KOPT-K1 (cell line): ENCODE measurements around the gene LIN7C.

Source experiments
- H3K27ac ChIP-seq: fragments of 200-600 bp; sonication (generic); 2 replicates; pipeline ENCODE4 v1.5.1; 2016; ENCODE audit warnings: antibody characterized with exemption, mild to moderate bottlenecking, low read depth, low read length; ENCODE audit not compliant: poor library complexity, severe bottlenecking
- H3K36me3 ChIP-seq: fragments of 200-600 bp; sonication (generic); 2 replicates; pipeline ENCODE4 v1.5.1; 2017; ENCODE audit warnings: antibody characterized with exemption, mild to moderate bottlenecking, low read length, moderate library complexity; ENCODE audit not compliant: insufficient read depth
- H3K9me3 ChIP-seq: fragments of 200-600 bp; sonication (generic); 2 replicates; pipeline ENCODE4 v1.5.1; 2017; ENCODE audit warnings: antibody characterized with exemption, low read length, mild to moderate bottlenecking; ENCODE audit not compliant: insufficient read depth, poor library complexity, severe bottlenecking

LIN7C gene, protein sequence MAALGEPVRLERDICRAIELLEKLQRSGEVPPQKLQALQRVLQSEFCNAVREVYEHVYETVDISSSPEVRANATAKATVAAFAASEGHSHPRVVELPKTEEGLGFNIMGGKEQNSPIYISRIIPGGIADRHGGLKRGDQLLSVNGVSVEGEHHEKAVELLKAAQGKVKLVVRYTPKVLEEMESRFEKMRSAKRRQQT

DNA sequence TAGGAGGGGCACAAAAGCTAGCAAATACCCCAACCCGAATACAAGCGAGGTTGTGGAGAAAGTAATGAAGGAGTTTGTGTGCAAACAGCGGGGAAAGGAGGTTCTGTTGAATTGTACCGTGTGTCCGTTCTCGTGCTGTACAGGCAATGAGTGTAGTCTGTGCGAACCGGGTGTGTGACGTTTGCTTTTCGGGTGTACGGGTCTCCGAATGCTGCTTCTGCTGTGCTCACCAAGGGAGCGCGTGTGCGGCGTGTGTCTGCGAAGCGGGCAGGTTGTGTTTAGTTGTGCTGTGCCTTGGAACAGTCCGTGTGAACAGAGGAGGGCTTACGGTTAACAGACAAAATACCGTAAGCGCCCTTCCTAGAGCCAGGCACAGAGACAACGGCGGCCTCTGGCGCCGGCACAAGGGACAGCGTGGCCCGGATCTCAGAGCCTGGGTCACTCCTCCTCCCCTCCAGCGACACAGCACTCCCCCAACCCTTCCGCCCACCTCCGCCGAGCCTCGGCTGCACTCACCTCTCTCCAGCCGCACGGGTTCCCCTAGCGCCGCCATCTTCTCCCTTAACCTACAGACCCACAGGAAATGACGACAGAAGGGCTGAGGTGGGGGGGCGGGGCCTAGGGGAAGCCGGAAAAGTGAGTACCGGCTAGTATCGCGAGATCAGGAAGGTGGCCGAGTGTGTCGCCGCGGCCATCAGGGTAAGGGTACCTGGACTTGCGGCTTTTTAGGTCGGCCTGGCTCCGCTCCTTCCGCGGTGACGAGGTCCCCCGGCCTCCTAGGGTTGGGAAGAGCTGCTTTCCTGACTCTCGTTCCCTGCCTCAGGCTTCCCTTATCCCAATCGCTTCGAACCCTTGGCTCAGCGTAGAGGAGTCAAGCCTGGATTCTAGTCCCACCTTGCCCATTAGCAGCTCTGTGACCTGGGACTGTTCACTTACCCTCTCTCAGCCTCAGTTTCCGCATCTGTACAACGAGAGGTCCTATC lies at the start of gene LIN7C:
TSS of gene LIN7C (minus strand) at position 570 of the 983 bp plus-strand sequence. CDS start at position 553, 17 bp downstream.
- Histone ChIP-seq H3K27ac (peak within 1 kb of the TSS; percentile 84), H3K9me3 (no peaks in the 10 kb centered on the region), H3K36me3 (peaks cover 12% of the 10 kb centered on the region)

- Histone ChIP-seq H3K27ac (no peak overlapping the region), H3K36me3 (no peaks in the 10 kb centered on the region), H3K9me3 (no peaks in the 10 kb centered on the region)
These were observed 48.7 kb upstream of the LIN7C start for GRCh38 chr11:27555264-27555663.

DNA sequence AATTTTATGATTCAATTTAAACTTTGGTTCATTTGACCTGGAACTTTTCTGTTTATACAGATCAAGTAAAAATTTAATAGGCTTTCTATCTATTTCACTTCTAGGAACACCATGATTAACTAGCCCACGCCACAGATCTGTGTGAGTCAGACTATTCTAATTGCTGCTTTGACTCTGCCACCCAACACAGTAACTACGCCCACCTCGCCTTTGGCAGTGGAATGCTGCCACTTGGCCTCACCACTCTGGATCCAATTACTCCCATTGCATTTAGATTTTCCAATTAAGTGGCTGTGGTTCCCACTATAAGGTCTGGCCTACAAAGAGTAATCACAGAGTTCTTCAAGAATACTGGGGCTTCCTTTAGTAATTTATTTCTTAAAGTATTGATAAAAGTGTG lies 46.6 kb upstream of the LIN7C start:
- Histone ChIP-seq H3K36me3 (no peaks in the 10 kb centered on the region), H3K9me3 (no peaks in the 10 kb centered on the region), H3K27ac (no peak overlapping the region)

DNA sequence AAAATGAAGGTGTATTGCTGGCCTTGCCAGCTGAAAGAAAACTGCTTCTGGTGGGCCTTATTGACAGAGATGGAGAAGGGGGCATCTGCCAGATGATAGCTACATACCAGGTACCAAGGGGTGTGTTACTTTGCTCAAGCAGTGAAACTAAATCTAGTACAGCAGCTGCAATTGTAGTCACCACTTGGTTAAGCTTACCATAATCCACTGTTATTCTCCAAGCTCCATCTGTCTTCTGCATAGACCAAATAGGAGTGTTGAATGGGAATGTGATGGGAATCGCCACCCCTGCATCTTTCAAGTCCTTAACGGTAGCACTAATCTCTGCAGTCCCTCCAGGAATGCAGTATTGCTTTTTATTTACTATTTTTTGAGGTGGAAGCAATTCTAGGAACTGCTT lies 45.8 kb upstream of the LIN7C start:
- Histone ChIP-seq H3K9me3 (no peaks in the 10 kb centered on the region), H3K27ac (no peak overlapping the region), H3K36me3 (no peaks in the 10 kb centered on the region)

DNA sequence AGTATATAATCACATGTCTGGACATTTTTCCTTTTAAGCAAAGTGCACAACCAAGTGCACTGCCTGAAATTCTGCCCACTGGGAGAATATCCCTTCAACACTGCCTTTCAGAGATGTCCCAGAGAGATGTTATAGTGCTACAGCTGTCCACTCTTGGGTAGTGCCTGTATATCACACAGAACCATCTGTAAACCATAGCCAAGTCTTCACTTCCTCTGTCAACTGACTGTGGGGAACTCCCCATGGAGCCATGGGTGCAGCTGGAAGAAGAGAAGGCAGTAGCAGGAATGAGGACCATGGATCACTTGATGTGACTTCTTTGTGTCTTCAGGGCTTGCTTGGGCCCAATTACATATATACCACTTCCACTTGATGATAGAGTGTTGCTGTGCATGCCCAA lies 44.6 kb upstream of the LIN7C start:
- H3K36me3 ChIP-seq: no peaks in the 10 kb centered on the region
- H3K9me3 ChIP-seq: no peaks in the 10 kb centered on the region
- no peak overlapping the region for H3K27ac ChIP-seq

DNA sequence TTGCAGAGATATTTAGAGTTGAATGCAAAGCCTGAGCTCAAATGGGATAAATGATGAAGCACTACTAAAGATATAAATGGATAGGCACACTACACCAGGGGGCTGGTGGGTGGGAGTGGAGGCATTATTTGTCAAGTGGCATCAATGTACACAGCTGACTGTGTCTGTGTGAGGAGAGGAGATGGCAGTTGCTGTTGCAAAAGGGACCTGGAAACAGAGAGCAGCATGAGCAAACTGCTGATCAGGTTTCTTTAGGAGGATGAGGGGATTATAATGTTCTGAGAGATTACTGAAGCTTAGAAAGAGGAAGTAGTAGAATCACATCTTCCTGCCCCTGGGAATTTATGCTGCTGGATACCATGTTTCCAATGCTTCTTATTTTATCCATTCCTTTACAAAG lies 39.4 kb upstream of the LIN7C start:
- Histone ChIP-seq H3K36me3 (no peaks in the 10 kb centered on the region), H3K9me3 (no peaks in the 10 kb centered on the region), H3K27ac (no peak overlapping the region)

- no peak overlapping the region for H3K27ac ChIP-seq
- no peaks in the 10 kb centered on the region for H3K9me3 ChIP-seq
- H3K36me3 ChIP-seq: no peaks in the 10 kb centered on the region
These were observed 38.5 kb upstream of the LIN7C start for GRCh38 chr11:27545035-27545434.

- H3K9me3 ChIP-seq: no peaks in the 10 kb centered on the region
- no peak overlapping the region for H3K27ac ChIP-seq
- H3K36me3 ChIP-seq: no peaks in the 10 kb centered on the region
These were observed 35.2 kb upstream of the LIN7C start for GRCh38 chr11:27541790-27542189.

DNA sequence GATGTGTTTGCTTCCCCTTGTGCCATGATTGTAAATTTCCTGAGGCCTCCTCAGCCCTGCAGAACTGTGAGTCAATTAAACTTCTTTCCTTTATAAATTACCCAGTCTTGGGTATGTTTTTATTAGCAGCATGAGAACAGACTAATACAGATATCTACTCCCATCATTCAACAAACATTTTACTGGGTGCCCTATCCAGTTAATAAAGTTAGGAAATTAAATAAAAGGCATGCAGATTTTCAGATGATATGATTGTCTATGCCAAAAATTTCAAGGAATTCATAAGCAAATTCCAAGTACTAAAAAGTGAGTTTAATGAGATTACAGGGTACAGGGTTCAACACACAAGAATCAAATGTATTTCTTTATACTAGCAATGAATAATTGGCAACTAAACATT lies 33.5 kb upstream of the LIN7C start:
- H3K27ac ChIP-seq: no peak overlapping the region

GRCh38 chr11:27535103-27535502 lies 28.5 kb upstream of the LIN7C start:
- no peak overlapping the region for H3K27ac ChIP-seq
- no peaks in the 10 kb centered on the region for H3K36me3 ChIP-seq
- no peaks in the 10 kb centered on the region for H3K9me3 ChIP-seq

More for the DNA sequence above, 33.5 kb upstream of the LIN7C start:
- Histone ChIP-seq H3K36me3 (no peaks in the 10 kb centered on the region), H3K9me3 (no peaks in the 10 kb centered on the region)

DNA sequence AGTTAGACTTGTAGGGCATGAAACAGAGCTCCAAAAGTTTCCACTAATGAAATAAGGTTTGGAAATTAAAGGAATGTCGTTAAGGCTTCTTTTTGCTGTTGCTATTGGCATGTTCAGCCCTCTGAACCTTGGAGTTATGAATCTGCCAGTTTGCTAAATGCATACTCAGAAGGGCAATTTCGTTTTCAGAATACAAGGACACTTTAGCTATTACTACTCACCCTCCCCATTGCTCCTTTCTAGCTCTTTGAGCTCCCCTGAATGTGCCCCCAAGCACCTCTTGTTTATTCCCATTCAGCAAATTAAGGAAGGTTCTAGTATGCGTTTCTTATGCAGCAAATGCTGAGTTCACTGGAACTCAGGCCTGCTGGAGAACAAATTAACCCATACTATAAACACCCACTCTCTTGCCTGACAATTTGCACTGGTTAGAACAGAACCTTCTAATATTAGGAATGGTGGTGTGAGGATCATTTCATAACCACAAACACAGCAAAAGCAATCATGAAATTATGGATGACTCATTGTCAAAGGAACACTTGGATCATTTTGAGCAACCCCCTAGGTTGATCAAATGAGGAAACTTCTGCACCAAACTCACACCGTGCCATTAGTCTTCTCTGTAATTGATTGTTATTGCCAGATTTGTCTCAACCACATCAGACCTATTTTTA lies 26.2 kb upstream of the LIN7C start:
- Histone ChIP-seq H3K27ac (no peak overlapping the region), H3K9me3 (no peaks in the 10 kb centered on the region), H3K36me3 (no peaks in the 10 kb centered on the region)

GRCh38 chr11:27528712-27529111 lies 22.1 kb upstream of the LIN7C start:
- H3K27ac ChIP-seq: no peak overlapping the region

GRCh38 chr11:27526535-27526934 lies 20.0 kb upstream of the LIN7C start:
- Histone ChIP-seq H3K27ac (no peak overlapping the region), H3K9me3 (no peaks in the 10 kb centered on the region), H3K36me3 (no peaks in the 10 kb centered on the region)

More at GRCh38 chr11:27528712-27529111, 22.1 kb upstream of the LIN7C start:
- H3K9me3 ChIP-seq: no peaks in the 10 kb centered on the region
- H3K36me3 ChIP-seq: no peaks in the 10 kb centered on the region

- H3K36me3 ChIP-seq: no peaks in the 10 kb centered on the region
- no peak overlapping the region for H3K27ac ChIP-seq
- H3K9me3 ChIP-seq: no peaks in the 10 kb centered on the region
These were observed 19.4 kb upstream of the LIN7C start for GRCh38 chr11:27525824-27526516.

DNA sequence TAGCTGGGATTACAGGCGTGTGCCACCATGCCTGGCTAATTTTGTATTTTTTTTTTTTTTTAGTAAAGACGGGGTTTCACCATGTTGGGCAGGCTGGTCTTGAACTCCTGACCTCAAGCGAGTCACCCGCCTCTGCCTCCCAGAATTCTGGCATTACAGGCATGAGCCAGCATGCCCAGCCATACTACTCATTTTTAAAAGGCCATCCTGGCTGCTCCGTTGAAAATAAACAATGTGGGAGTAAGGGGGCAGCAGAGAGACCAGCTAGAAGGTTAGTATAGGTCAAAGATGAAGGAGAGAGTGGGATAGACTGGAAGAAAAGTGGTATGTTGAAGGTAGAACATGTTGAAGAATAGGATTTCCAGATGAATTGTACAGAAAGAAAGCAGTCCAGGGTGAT lies 17.6 kb upstream of the LIN7C start:
- Histone ChIP-seq H3K36me3 (no peaks in the 10 kb centered on the region), H3K9me3 (no peaks in the 10 kb centered on the region), H3K27ac (no peak overlapping the region)
